Astrocyte (in vitro differentiated cells and primary cell): Measurements from ENCODE around the gene KCNQ1. TPM values are rescaled to one million over a fixed set of nuclear protein-coding genes. Genes with fewer than 3 reads are reported as not detected.

ENCODE experiments used
- DNase-seq: peaks from one replicate; pipeline ENCODE4 v3.0.0-alpha.2; 2010; ENCODE audit warnings: low read depth
- FAIRE-seq: peaks from 2 replicates; lab custom pipeline; 2011; peaks lifted over from hg19 to GRCh38; lab: Jason Lieb, UNC
- H2AFZ ChIP-seq: 2 replicates; pipeline ENCODE4 v1.6.0; 2012; ENCODE audit warnings: low read depth, low read length, inconsistent platforms
- H3K27ac ChIP-seq: 2 replicates; pipeline ENCODE4 v1.5.1; 2011; ENCODE audit warnings: low read depth, low read length, inconsistent platforms
- H3K27me3 ChIP-seq: 2 replicates; pipeline ENCODE4 v1.6.0; 2011; ENCODE audit warnings: low read length, inconsistent platforms; ENCODE audit not compliant: insufficient read depth
- H3K36me3 ChIP-seq: 2 replicates; pipeline ENCODE4 v1.5.1; 2011; ENCODE audit warnings: low read length, inconsistent platforms; ENCODE audit not compliant: insufficient read depth
- H3K4me1 ChIP-seq: 2 replicates; pipeline ENCODE4 v1.5.1; 2011; ENCODE audit warnings: low read length, inconsistent platforms; ENCODE audit not compliant: insufficient read depth
- H3K4me2 ChIP-seq: 2 replicates; pipeline ENCODE4 v1.6.0; 2012; ENCODE audit warnings: low read length, inconsistent platforms
- H3K4me3 ChIP-seq: 2 replicates; pipeline ENCODE4 v1.5.1; 2011; ENCODE audit warnings: low read depth, mild to moderate bottlenecking, low read length, inconsistent platforms; ENCODE audit not compliant: insufficient read depth
- H3K79me2 ChIP-seq: 2 replicates; pipeline ENCODE4 v1.6.0; 2012; ENCODE audit warnings: mild to moderate bottlenecking, low read length, inconsistent platforms; ENCODE audit not compliant: insufficient read depth
- H3K9ac ChIP-seq: 2 replicates; pipeline ENCODE4 v1.6.0; 2012; ENCODE audit warnings: mild to moderate bottlenecking, low read length, inconsistent platforms
- H3K9me3 ChIP-seq: 2 replicates; pipeline ENCODE4 v1.5.1; 2012; ENCODE audit warnings: low read depth, mild to moderate bottlenecking, low read length, inconsistent platforms; ENCODE audit not compliant: insufficient read depth
- H4K20me1 ChIP-seq: 2 replicates; pipeline ENCODE4 v1.6.0; 2012; ENCODE audit warnings: low read length, inconsistent platforms; ENCODE audit not compliant: insufficient read depth
- H3K27ac Mint-ChIP-seq: one replicate; pipeline ENCODE4 v1.8.0; 2021; ENCODE audit warnings: mild to moderate bottlenecking, mixed read lengths; ENCODE audit not compliant: unreplicated experiment
- H3K27me3 Mint-ChIP-seq: one replicate; pipeline ENCODE4 v1.8.0; 2021; ENCODE audit warnings: low read depth, mixed read lengths; ENCODE audit not compliant: unreplicated experiment
- H3K36me3 Mint-ChIP-seq: one replicate; pipeline ENCODE4 v1.8.0; 2021; ENCODE audit warnings: low read depth, mixed read lengths; ENCODE audit not compliant: unreplicated experiment
- H3K4me1 Mint-ChIP-seq: one replicate; pipeline ENCODE4 v1.8.0; 2021; ENCODE audit warnings: low read depth, mixed read lengths; ENCODE audit not compliant: unreplicated experiment
- H3K4me3 Mint-ChIP-seq: one replicate; pipeline ENCODE4 v1.8.0; 2021; ENCODE audit warnings: mild to moderate bottlenecking, moderate library complexity, mixed read lengths; ENCODE audit not compliant: unreplicated experiment
- H3K9me3 Mint-ChIP-seq: one replicate; pipeline ENCODE4 v1.8.0; 2021; ENCODE audit warnings: mild to moderate bottlenecking, mixed read lengths; ENCODE audit not compliant: unreplicated experiment
- CTCF ChIP-seq: IDR thresholded peaks from 2 replicates; pipeline ENCODE4 v1.5.1; 2011; ENCODE audit warnings: low read depth, mild to moderate bottlenecking, inconsistent platforms, low read length, moderate library complexity; ENCODE audit not compliant: insufficient read depth
- EZH2 ChIP-seq: IDR thresholded peaks from 2 replicates; pipeline ENCODE4 v1.6.1; 2012; ENCODE audit warnings: mild to moderate bottlenecking, low read length, inconsistent platforms; ENCODE audit not compliant: insufficient read depth
- total RNA-seq: library from RNA; stranded (reverse); gene quantifications from 2 replicates; pipeline ENCODE4 v1.2.1, GENCODE V29; 2021

KCNQ1 gene
- total RNA-seq, 1 donor from 2014 or later = not detected

- FAIRE-seq (no peak), DNase-seq (no peak)
- no peak overlapping the region for H3K4me2 ChIP-seq
- no peaks in the 10 kb centered on the region for H3K9me3 ChIP-seq
- H3K79me2 ChIP-seq = peaks cover 59% of the 10 kb centered on the region
- Mint-ChIP-seq H3K9me3 (no peaks in the 10 kb centered on the region), H3K27ac (no peak overlapping the region), H3K36me3 (peaks cover 2% of the 10 kb centered on the region), H3K27me3 (peaks cover 5% of the 10 kb centered on the region), H3K4me3 (no peak overlapping the region), H3K4me1 (peaks cover 22% of the 10 kb centered on the region)
- no peaks in the 10 kb centered on the region for H3K4me1 ChIP-seq
- no peaks in the 10 kb centered on the region for H3K27me3 ChIP-seq
- no peak overlapping the region for H3K9ac ChIP-seq
- no peak overlapping the region for H2AFZ ChIP-seq
- H3K4me3 ChIP-seq = no peak overlapping the region
- TF ChIP-seq CTCF (no peak), EZH2 (no peak)
- H3K36me3 ChIP-seq = no peaks in the 10 kb centered on the region
- peaks cover 86% of the 10 kb centered on the region for H4K20me1 ChIP-seq
- H3K27ac ChIP-seq = no peak overlapping the region
Measured at GRCh38 chr11:2678396-2678795, 233.6 kb downstream of the KCNQ1 start.

- Histone ChIP-seq H3K4me2 (no peak overlapping the region), H3K9ac (no peak overlapping the region)
- peaks cover 5% of the 10 kb centered on the region for H3K27me3 Mint-ChIP-seq
Measured at GRCh38 chr11:2679011-2679676, 234.3 kb downstream of the KCNQ1 start.

More at GRCh38 chr11:2679011-2679676, 234.3 kb downstream of the KCNQ1 start:
- H3K79me2 ChIP-seq = peaks cover 61% of the 10 kb centered on the region
- H3K27ac ChIP-seq = no peak overlapping the region
- DNase-seq = no peak
- TF ChIP-seq CTCF = no peak
- TF ChIP-seq EZH2 = no peak
- Mint-ChIP-seq H3K27ac (no peak overlapping the region), H3K36me3 (peaks cover 2% of the 10 kb centered on the region), H3K4me3 (no peak overlapping the region), H3K4me1 (peaks cover 16% of the 10 kb centered on the region), H3K9me3 (no peaks in the 10 kb centered on the region)
- no peak for FAIRE-seq
- no peak overlapping the region for H3K4me3 ChIP-seq
- no peaks in the 10 kb centered on the region for H3K4me1 ChIP-seq
- no peak overlapping the region for H2AFZ ChIP-seq
- no peaks in the 10 kb centered on the region for H3K9me3 ChIP-seq
- peaks cover 89% of the 10 kb centered on the region for H4K20me1 ChIP-seq
- no peaks in the 10 kb centered on the region for H3K36me3 ChIP-seq
- H3K27me3 ChIP-seq = no peaks in the 10 kb centered on the region
